A549 treated with Hydrocortisone at 1 μM for 4 hours (cell line): ENCODE measurements around the gene ZNF665. TPM values are rescaled to one million over a fixed set of nuclear protein-coding genes. Genes with fewer than 3 reads are reported as not detected.

Source experiments
- total RNA-seq: library from RNA; stranded (reverse); fragments of 200-300 nt; extraction: Qiagen RNA extraction; gene quantifications from 5 replicates; pipeline ENCODE4 v1.2.3, GENCODE V29; 2022

ZNF665 gene
- not detected in 5 replicates for total RNA-seq

DNA sequence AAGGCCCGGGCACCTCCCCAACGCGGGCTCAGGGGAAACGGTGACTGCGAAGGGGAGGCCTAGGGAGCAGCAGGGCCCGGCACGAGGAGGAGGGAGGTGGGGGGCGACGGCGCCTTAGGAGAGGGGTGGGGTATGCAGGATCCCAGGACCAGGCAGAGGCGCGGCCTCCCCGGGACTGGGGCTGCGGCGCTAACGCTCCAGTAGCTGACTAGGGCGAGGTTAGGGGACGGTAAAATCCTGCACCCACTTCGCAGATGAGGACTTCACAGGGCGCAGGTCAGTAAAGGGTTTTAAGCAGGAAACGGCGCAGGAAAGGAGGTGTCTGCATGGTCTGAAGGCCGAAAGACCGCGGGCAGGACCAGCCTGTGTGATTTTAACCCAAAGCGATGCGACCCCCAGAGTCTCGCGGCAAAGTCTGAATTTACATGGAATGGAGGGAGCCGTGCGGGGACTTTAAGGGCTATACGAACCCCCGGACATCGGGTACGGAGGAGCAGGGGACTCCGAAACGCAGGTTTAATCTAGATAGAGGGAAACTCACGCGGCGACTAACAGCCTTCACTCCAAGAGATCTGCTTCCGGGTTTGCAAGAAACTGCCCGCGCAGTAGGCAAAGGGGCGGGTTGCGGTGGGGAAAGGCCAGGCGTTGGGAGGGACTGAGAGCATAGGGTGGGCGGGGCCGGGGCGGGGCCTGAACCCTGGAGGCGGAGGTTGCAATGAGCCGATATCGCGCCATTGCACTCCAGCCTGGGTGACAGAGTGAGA is at the start of gene ZNF665:
Gene ZNF665, minus strand, starts transcription at position 588 of the 764 bp plus-strand sequence. CDS start 10,460 bp downstream, outside the sequence.

GRCh38 chr19:53132141-53132991 is 60.8 kb downstream of the ZNF665 start, which contains the start of gene ZNF415:
Gene ZNF415 (minus strand): TSS chr19:53132910. CDS start chr19:53122676, 10,234 bp downstream.

Other genes with a start within 250 kb of the ZNF665 start
- 0.03 to 0.20 TPM (median 0.12 TPM) in 4 of 5 replicates, not detected in the other for gene ZNF816, start 230.5 kb downstream of the ZNF665 start, total RNA-seq
- not detected in 5 replicates for gene ERVV-1, start 179.4 kb downstream of the ZNF665 start, total RNA-seq
- gene ERVV-2, start 148.6 kb downstream of the ZNF665 start, total RNA-seq, result not detected in 5 replicates
- gene ZNF160, start 89.9 kb downstream of the ZNF665 start, total RNA-seq, result 6.8 to 10.2 TPM (median 7.6 TPM) in 5 replicates
- not detected in 5 replicates for gene ZNF415, start 60.4 kb downstream of the ZNF665 start, total RNA-seq
- gene ZNF347, start 34.3 kb downstream of the ZNF665 start, total RNA-seq, result not detected in 5 replicates
- not detected in 5 replicates for gene ZNF677, start 61.5 kb upstream of the ZNF665 start, total RNA-seq
- not detected in 5 replicates for gene VN1R2, start 64.9 kb upstream of the ZNF665 start, total RNA-seq
- gene VN1R4, start 74.4 kb upstream of the ZNF665 start, total RNA-seq, result not detected in 5 replicates
- gene ZNF845, start 140.4 kb upstream of the ZNF665 start, total RNA-seq, result 3.1 to 5.0 TPM (median 3.6 TPM) in 5 replicates
- 0.22 to 0.47 TPM (median 0.28 TPM) in 5 replicates for gene ZNF525, start 172.3 kb upstream of the ZNF665 start, total RNA-seq
- gene ZNF765, start 201.8 kb upstream of the ZNF665 start, total RNA-seq, result 3.3 to 5.9 TPM (median 4.1 TPM) in 5 replicates
- 6.8 to 8.7 TPM (median 7.8 TPM) in 5 replicates for gene ZNF761, start 238.6 kb upstream of the ZNF665 start, total RNA-seq